ENCODE measurements around the gene CLEC2L.

The CLEC2L gene

GRCh38 chr7:139523199-139523941 lies at the start of gene CLEC2L:
TSS of gene CLEC2L (plus strand) at chr7:139523685. CDS start at chr7:139523928, 243 bp downstream.
- in situ Hi-C loops (cut with MboI; ENCODE audit: low sequenced_read_pairs), result no loop called here

- in situ Hi-C loops (cut with MboI; ENCODE audit: low sequenced_read_pairs), result no loop called here
Measured at GRCh38 chr7:139476139-139476538, 47.3 kb upstream of the CLEC2L start.

- in situ Hi-C loops (cut with MboI; ENCODE audit: low sequenced_read_pairs), result no loop called here
Measured at GRCh38 chr7:139476891-139477290, 46.6 kb upstream of the CLEC2L start.

GRCh38 chr7:139479620-139480019 lies 43.9 kb upstream of the CLEC2L start:
- in situ Hi-C loops (cut with MboI; ENCODE audit: low sequenced_read_pairs), result no loop called here

GRCh38 chr7:139481364-139481763 lies 42.1 kb upstream of the CLEC2L start:
- in situ Hi-C loops (cut with MboI; ENCODE audit: low sequenced_read_pairs), result no loop called here

DNA sequence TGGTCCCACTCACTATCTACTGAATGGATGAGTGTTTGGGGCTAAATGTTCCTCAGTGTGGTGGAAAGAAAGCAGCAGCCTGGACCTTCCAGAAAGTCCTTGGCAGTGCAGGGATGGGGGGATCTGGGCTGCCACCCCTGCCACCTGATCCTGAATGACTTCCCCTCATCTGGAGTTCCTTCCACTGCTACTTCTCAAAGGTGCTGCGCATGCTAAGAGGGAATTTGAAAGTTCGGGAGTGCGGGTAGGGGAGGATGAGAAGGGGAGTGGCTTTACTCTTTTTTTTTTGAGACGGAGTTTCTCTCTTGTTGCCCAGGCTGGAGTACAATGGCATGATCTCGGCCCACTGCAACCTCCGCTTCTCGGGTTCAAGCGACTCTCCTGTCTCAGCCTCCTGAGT lies 41.4 kb upstream of the CLEC2L start:
- in situ Hi-C loops (cut with MboI; ENCODE audit: low sequenced_read_pairs), result no loop called here

GRCh38 chr7:139482662-139483466 lies 40.6 kb upstream of the CLEC2L start:
- in situ Hi-C loops (cut with MboI; ENCODE audit: low sequenced_read_pairs), result no loop called here

DNA sequence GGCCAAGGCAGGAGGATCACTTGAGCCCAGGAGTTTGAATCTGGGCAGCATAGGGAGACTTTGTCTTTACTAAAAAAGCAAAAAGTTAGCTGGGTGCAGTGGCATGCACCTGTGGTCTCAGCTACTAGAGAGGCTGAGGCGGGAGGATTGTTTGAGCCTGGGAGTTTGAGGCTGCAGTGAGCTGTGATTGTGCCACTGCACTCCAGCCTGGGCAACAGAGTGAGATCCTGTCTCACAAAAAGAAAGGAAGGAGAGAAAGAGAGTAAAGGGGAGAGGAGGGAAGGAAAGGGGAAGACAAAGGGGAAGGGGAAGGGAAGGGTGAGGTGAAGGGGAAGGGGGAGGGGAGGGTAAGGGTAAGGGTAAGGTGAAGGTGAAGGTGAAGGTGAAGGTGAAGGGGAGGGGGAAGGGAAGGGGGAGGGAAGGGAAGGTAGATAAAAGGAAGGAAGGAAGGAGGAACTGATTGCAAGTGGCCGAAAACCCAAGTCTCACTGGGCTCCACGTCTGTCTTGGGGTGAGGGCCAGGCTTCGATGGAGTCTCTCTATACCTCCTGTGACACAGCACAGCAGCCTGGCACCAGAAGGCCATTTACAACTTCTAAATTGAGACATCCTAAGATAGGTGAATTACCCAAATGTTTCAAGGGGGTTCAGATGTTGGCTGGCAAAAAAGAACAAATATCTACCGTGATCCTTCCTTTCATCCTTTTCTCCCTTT lies 36.0 kb upstream of the CLEC2L start:
- in situ Hi-C loops (cut with MboI; ENCODE audit: low sequenced_read_pairs), result no loop called here

DNA sequence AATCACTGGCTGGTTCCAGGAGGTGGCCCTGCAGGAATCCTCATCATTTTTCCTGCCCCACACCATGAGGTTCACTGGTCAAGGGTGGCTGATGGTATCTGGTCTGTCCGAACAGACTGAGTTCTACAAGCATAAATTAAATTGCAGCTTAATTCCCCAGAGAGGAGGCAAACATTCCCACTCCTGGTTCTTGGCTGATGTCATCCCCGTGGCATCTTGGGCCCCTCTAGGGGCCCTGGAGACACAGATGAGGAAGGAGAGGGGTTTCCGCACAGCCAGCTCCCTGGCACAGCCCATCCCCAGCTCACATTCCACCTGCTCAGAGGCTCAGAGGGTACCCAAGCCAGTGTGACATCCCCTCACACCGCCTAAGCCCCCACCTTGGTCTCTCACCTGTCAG lies 34.7 kb upstream of the CLEC2L start:
- in situ Hi-C loops (cut with MboI; ENCODE audit: low sequenced_read_pairs), result no loop called here

- in situ Hi-C loops (cut with MboI; ENCODE audit: low sequenced_read_pairs), result no loop called here
Measured at GRCh38 chr7:139490130-139490529, 33.4 kb upstream of the CLEC2L start.

GRCh38 chr7:139492293-139492692 lies 31.2 kb upstream of the CLEC2L start:
- in situ Hi-C loops (cut with MboI; ENCODE audit: low sequenced_read_pairs), result no loop called here

GRCh38 chr7:139494835-139495579 lies 28.5 kb upstream of the CLEC2L start:
- in situ Hi-C loops (cut with MboI; ENCODE audit: low sequenced_read_pairs), result no loop called here

DNA sequence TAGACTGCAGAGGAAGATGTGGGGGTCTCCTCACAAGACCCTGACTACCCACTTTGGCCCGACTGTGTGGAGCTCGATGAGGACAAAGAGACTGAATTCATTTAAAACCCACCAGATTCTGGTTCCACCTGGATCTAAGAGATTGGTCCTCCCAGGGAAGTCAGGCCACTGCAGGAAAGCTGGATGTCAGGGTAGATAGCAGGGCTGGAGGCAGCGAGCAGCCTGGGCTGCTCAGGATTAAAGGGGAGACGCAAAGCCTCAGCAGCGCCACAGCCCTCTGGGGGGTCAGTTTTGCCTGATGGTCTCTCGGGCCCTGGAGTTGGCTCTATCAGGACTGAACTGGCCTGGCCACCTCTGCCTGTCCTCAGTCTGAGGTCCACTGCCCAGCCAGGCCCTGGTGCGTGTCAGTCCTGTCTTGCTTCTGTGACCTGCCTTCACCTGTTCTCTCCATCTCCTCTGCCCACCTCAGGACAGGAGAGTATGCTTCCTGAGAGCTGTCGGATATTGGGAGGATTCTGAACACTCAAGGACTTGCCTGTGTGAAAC lies 27.8 kb upstream of the CLEC2L start:
- in situ Hi-C loops (cut with MboI; ENCODE audit: low sequenced_read_pairs), result no loop called here

DNA sequence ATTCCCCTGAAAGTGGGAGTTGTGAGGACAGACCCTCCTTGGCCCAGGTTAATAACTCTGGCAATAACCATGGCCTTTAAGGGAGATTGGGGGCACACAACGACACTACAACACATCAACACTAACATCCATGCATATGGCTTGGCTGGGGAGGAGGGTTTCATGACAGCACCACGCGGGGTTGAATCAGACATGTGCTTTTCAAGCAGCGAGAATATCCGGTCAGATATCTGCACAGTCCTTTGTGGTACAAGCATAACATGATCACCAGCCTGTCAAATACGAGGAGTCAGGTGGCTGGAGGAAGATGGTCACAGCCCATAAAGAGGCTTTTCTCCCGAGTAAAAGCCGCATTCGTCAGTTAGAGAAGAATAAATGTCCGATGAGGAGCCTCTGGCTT lies 27.0 kb upstream of the CLEC2L start:
- in situ Hi-C loops (cut with MboI; ENCODE audit: low sequenced_read_pairs), result no loop called here

DNA sequence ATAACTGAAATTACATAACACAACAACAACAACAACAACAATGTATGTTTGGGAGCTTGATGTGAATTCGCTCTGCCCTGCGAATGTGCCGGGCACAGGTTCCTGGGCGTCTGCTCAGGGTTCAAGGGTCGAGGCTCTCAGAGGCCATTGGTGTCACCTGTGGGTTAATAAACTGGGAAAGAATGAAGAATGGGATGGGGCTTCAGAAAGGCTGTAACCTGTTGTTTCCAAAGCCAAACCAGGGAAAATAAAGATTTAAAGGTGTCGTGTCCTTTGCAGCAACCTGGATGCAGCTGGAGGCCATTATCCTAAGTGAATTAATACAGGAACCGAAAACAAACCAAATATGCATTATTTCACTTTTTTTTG lies 22.7 kb upstream of the CLEC2L start:
- in situ Hi-C loops (cut with MboI; ENCODE audit: low sequenced_read_pairs), result no loop called here

DNA sequence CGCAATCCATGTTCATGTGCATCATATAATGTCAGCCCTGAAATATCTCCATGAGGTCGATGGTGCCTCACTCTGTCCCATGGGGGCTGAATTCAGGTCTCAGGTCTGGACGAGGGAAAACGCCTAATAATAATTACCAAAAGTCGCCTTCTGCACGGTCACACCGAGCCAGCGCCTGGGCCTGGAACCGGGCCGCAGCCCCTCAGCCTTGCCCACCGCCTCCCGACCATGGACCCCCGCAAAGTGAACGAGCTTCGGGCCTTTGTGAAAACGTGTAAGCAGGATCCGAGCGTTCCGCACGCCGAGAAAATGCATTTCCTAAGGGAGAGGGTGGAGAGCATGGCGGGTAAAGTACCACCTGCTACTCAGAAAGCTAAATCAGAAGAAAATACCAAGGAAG lies 21.3 kb upstream of the CLEC2L start:
- in situ Hi-C loops (cut with MboI; ENCODE audit: low sequenced_read_pairs), result no loop called here

- in situ Hi-C loops (cut with MboI; ENCODE audit: low sequenced_read_pairs), result no loop called here
Measured at GRCh38 chr7:139505563-139505962, 17.9 kb upstream of the CLEC2L start.

DNA sequence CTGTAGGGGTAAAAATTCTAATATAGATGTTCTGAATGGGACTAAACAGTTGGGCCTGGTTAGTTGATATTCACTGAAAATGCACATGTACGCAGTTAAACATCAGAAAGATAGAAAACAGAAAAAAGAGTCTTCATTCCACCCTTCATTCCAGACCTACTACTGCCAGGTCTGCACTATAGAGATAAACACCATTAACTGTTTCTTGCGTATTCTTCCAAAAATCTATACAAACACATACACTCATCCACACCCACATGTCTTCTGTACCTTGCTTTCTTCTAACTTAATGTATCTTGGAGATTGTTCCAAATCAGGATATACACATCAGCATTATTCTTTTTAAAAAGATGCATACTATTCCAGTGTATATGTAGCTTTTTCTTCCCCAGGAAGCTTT lies 13.9 kb upstream of the CLEC2L start:
- in situ Hi-C loops (cut with MboI; ENCODE audit: low sequenced_read_pairs), result no loop called here

GRCh38 chr7:139511315-139511714 lies 12.2 kb upstream of the CLEC2L start:
- in situ Hi-C loops (cut with MboI; ENCODE audit: low sequenced_read_pairs), result no loop called here

GRCh38 chr7:139515266-139515665 lies 8.2 kb upstream of the CLEC2L start:
- in situ Hi-C loops (cut with MboI; ENCODE audit: low sequenced_read_pairs), result no loop called here

DNA sequence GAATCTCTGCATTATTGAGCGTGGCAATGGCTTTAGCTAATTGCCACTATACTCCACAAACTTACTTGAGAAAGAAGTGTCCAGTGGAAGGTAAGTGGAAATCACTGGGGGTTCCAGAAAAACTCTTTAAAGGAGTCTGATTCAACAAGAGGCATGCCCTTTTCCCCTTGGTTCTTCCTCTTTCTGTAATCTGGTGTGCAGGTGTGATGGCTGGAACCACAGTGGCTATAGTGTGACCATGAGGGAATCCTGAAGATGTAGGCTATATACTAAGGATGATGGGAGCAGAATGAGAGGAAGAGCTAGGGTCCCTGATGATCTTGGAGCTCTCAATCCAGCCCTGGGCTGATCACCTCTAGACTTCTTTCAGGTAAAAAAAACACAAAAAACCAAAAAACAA lies 2.0 kb upstream of the CLEC2L start:
- in situ Hi-C loops (cut with MboI; ENCODE audit: low sequenced_read_pairs), result no loop called here

All from hTERT RPE-1 (cell line).